ENCODE results near the gene B3GALT4. TPM values are rescaled to one million over a fixed set of nuclear protein-coding genes. Genes with fewer than 3 reads are reported as not detected.
"Not testable (repeated sequence)": the region's sequence is repeated elsewhere in the genome, so short reads cannot be mapped to it uniquely, and the experiment has no call there.

Gene B3GALT4
- total RNA-seq, 1 donor from 2014 or later = 15.9 TPM

GRCh38 chr6:33259032-33259431 is 17.9 kb upstream of the B3GALT4 start:
- no peak overlapping the region for H3K27ac ChIP-seq
- intact Hi-C loops (cut with DNase I) = no loop called here
- H3K27me3 ChIP-seq = no peaks in the 10 kb centered on the region
- H3K9me3 ChIP-seq = no peaks in the 10 kb centered on the region
- H3K4me1 ChIP-seq = no peaks in the 10 kb centered on the region
- DNase-seq (ENCODE audit: low spot score in 2 of 2) = no peak
- H3K36me3 ChIP-seq = peaks cover 26 to 39% of the 10 kb centered on the region in 2 donors
- TF ChIP-seq CTCF (IDR thresholded peaks at IDR 0.05) = no peak
- no peak overlapping the region for H3K4me3 ChIP-seq

- H3K4me1 ChIP-seq; H3K4me3 ChIP-seq; H3K9me3 ChIP-seq; intact Hi-C loops (cut with DNase I); DNase-seq (ENCODE audit: low spot score in 2 of 2); H3K27me3 ChIP-seq; H3K27ac ChIP-seq: not testable (repeated sequence)
- H3K36me3 ChIP-seq = peaks cover 44 to 64% of the 10 kb centered on the region in 2 donors
Measured at GRCh38 chr6:33262490-33262889, 14.4 kb upstream of the B3GALT4 start.

GRCh38 chr6:33264015-33264414 is 12.9 kb upstream of the B3GALT4 start:
- no peak for TF ChIP-seq CTCF (IDR thresholded peaks at IDR 0.05)
- DNase-seq (ENCODE audit: low spot score in 2 of 2) = no peak
- Histone ChIP-seq H3K27me3 (no peaks in the 10 kb centered on the region), H3K27ac (no peak overlapping the region), H3K4me3 (no peak overlapping the region), H3K36me3 (peaks cover 53 to 72% of the 10 kb centered on the region in 2 donors), H3K9me3 (no peaks in the 10 kb centered on the region), H3K4me1 (no peaks in the 10 kb centered on the region)
- intact Hi-C loops (cut with DNase I) = no loop called here

- peaks cover 3 to 36% of the 10 kb centered on the region in 2 donors for H3K4me1 ChIP-seq
- peak overlapping the region; percentile 71 to 94 for H3K4me3 ChIP-seq
- intact Hi-C loops (cut with DNase I) = loop anchor here (1.0 to 5.0 kb wide), 4 partner anchors 18 to 1369 kb away; partner anchors contain the start of genes CUTA, PFDN6, WDR46 and ZBTB12
- DNase-seq (ENCODE audit: low spot score in 2 of 2) = no peak
- peak overlapping the region; percentile 91 to 96 for H3K27ac ChIP-seq
- no peak for TF ChIP-seq CTCF (IDR thresholded peaks at IDR 0.05)
- no peaks in the 10 kb centered on the region for H3K9me3 ChIP-seq
- H3K27me3 ChIP-seq = no peaks in the 10 kb centered on the region
- H3K36me3 ChIP-seq = peaks cover 43 to 63% of the 10 kb centered on the region in 2 donors
Measured at GRCh38 chr6:33271117-33271467, 5.8 kb upstream of the B3GALT4 start.

- Histone ChIP-seq H3K9me3 (no peaks in the 10 kb centered on the region), H3K36me3 (peaks cover 38 to 60% of the 10 kb centered on the region in 2 donors), H3K4me3 (peak within 1 kb of the TSS; percentile 71 to 94), H3K4me1 (peaks cover 9 to 42% of the 10 kb centered on the region in 2 donors), H3K27me3 (no peaks in the 10 kb centered on the region), H3K27ac (peak within 1 kb of the TSS; percentile 91 to 96)
- intact Hi-C loops (cut with DNase I) = loop anchor here (1.0 to 5.0 kb wide), 5 partner anchors 18 to 1369 kb away; partner anchors contain the start of genes CUTA, KIFC1, PFDN6 and WDR46
- no peak for TF ChIP-seq CTCF (IDR thresholded peaks at IDR 0.05)
- peak; percentile 81 to 98 for DNase-seq (ENCODE audit: low spot score in 2 of 2)
Measured at GRCh38 chr6:33271468-33272274, 5.3 kb upstream of the B3GALT4 start, which contains the start of the genes RPS18 and VPS52. TSS of gene RPS18 (plus strand) at chr6:33272075. CDS start at chr6:33272120, 45 bp downstream. TSS of gene VPS52 (minus strand) at chr6:33271876. CDS start at chr6:33271675, 201 bp downstream.

Measured in ascending aorta (tissue), 2 donors.